Stimulated activated CD4-positive, alpha-beta T cell treated with anti-CD3 and anti-CD28 coated beads, TNF-alpha, amount 100 ng/mL, for 1 hour (primary cell): ENCODE results near the gene UBB.

ENCODE experiments used
- DNase-seq, 3 donors: peaks; one replicate each; pipeline ENCODE4 v3.0.0-alpha.2; 2020; ENCODE audit warnings: low read depth in 3 of 3, low spot score in 1 of 3

UBB gene

DNA sequence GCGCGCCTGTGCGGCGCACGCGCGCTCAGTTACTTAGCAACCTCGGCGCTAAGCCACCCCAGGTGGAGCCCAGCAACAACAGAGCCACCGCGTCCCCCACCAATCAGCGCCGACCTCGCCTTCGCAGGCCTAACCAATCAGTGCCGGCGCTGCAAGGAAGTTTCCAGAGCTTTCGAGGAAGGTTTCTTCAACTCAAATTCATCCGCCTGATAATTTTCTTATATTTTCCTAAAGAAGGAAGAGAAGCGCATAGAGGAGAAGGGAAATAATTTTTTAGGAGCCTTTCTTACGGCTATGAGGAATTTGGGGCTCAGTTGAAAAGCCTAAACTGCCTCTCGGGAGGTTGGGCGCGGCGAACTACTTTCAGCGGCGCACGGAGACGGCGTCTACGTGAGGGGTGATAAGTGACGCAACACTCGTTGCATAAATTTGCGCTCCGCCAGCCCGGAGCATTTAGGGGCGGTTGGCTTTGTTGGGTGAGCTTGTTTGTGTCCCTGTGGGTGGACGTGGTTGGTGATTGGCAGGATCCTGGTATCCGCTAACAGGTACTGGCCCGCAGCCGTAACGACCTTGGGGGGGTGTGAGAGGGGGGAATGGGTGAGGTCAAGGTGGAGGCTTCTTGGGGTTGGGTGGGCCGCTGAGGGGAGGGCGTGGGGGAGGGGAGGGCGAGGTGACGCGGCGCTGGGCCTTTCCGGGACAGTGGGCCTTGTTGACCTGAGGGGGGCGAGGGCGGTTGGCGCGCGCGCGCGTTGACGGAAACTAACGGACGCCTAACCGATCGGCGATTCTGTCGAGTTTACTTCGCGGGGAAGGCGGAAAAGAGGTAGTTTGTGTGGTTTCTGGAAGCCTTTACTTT lies at the start of gene UBB:
TSS of gene UBB (plus strand) at position 452 of the 856 bp plus-strand sequence. CDS start 817 bp downstream, outside the sequence.
- DNase-seq, result peak; percentile 81 to 91 (median 87)

DNA sequence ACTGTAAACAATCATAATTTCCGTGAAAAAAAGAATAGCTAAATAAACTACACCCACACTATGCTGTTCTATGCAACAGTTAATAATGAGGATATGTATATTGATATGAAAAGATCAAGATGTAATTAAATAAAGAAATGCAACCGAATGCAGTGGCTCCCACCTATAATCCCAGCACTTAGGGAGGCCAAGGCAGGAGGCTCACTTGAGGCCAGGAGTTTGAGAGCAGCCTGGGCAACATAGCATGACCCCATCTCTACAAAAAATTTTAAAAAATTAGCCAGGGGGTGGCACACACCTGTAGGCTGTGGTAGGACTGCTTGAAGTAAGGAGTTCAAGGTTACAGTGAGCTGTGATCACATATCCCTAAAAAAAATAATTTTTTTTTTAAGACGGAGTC lies 42.5 kb upstream of the UBB start:
- DNase-seq, result no peak

DNA sequence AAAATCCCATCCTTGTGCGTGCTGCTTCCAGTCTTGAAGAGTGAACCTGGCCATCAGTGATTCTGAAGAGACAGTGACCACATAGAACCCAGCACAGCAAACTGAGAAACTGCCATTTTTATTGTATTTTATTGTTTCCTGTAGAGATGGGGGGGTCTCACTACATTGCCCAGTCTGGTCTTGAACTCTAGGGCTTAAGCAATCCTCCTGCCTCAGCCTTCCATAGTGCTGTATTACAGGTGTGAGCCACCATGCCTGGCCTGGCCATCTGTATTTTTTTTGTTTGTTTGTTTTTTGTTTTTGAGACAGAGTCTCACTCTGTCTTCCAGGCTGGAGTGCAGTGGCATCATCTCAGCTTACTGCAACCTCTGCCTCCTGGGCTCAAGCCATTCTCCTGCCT lies 41.5 kb upstream of the UBB start:
- DNase-seq, result no peak

DNA sequence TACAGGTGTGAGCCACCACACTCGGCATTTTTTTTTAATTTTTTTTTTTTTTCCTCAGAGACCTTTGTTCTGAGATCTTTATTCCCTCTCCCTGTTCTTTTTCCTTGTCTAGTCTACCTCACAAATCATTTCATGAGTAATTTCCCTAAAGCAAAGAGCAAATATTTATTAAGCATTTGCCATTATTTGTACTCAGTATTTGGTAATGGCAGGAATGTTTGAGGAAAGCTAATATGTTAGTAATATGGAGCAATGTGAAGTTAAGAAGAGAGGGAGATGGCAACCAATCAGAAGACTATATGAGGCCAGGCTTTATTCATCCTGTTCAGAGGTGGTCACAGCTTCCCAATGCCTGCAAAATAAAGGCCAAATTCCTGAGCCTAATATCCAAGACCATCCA lies 40.9 kb upstream of the UBB start:
- DNase-seq, result no peak

DNA sequence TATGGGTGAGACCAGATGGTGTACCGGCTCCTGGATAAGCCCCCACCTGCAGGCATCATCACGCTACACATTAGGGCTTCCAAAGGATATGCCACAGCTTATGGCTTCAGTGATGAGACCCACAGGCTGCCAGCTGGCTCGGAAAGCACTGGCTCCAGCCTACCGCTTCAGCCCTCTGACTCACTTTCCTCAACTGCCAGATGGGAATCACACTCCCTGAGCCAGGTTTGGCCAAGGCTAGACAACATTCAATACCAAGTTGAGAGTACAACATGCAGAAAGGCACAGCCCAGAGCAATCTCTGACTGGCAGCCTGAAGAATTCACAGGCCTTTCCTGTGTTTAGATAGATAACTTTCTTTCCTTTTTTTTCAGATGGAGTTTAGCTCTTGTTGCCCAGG lies 37.9 kb upstream of the UBB start:
- no peak for DNase-seq

DNA sequence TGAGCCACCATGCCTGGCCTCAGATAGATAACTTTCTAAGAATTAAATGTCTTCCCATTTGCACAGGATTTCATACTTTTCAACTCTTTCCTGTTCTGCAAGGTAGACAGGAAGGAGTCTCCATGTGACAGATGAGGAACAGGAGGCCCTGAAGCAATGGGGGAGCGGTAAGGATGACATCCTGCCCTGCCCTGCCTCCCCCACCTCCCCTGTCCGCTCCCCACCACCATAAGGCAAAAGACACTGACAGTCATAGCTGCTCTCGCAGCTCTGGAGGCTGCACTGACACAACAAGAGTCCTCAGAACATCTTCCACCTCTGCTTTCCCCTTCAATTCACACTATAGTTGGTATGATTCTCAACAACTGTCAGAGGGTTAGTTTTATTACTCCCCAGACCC lies 37.3 kb upstream of the UBB start:
- DNase-seq, result no peak

DNA sequence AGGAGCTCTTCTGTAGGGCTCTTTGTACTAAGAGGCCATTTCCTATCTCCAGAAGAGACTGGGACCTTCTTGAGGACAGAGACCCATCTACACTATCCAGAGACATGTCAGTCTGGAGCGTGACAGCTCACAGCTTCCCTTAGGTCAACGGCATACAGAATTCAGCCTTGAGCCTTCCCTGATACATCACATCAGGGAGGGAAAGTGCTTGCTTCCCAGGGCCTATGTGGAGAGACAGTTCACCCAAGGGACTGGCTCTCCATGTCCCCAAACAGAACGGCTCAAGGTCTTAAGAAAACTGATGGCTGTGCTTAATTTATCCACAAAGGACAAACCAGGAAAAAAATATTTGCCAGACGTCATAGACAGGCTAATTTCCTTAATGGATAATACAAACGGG lies 35.3 kb upstream of the UBB start:
- no peak for DNase-seq

DNA sequence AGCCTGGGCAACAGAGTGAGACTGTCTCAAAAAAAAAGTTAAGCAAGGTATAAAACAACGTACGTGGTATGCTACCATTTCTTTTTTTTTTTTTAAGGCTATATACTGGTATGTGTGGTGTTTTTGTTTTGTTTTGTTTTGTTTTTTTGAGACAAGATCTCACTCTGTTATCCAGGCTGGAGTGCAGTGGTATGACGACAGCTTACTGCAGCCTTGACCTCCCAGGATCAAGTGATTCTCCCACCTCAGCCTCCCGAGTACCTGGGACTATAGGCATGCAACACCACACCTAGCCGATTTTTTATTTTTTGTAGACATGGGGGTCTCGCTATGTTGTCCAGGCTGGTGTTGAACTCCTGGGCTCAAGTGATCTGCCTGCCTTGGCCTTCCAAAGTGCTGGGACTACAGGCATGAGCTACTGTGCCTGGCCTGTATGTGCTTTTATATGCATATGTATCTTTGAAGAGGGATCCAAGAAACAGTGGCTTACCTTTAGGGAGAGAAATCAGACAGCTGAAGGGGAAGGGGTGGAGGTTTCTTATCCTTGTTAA lies 34.1 kb upstream of the UBB start:
- no peak for DNase-seq

DNA sequence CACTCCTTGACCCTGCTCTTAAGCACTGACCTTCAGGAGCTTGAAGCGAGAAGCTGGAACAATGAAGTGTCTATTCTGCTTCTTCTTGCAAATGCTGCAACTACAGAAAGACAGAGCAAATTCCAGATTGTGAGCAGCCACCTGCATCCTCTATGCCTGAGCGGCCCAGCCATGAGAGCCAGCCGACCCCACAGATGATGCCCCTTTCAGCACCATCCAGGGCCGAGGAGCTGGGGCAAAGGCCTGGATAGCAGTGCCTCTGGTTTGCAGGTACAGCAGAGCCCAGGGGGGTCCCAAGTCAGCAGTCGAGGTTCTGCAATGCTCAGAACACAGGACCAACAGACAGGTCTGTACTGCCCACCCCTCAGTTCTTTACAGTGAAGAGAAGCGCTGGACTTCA lies 32.3 kb upstream of the UBB start:
- no peak for DNase-seq

DNA sequence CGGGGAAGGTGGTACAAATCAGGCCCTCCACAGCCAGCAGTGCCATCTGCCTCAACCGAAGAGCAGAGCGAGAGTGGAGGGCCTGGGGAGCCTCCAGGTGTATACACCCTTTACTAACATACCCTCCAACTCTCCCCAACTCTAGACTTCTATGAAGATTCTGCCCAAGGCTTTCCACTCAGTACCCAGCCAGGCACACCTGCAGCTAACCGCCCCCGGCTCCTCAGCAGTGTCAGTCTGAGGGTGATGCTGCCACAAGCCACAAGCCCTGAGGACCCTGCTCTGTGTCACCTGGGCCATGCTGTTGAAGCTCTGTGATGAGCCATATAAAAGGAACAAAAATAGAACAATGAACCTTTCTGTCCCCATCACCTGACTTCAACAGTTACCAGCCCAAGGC lies 31.5 kb upstream of the UBB start:
- no peak for DNase-seq

DNA sequence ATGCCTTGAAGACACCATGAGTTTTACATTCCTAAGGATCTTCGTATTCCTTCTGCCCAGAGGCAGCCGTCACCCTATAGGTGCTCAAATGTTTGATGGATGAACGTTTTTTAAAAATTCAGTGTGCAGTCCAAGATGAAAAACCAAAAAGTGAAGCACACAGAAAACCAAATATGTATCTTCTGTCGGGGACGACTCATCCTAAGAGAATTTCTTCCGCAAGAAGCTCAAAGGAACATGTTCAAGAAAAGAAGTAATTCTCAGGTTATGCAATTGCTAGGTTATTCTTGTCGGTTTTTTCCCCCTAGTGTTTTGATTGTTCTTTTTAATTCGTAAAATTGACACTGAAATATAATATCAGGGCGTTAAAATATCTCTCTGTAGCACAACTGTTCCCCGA lies 29.1 kb upstream of the UBB start:
- no peak for DNase-seq

DNA sequence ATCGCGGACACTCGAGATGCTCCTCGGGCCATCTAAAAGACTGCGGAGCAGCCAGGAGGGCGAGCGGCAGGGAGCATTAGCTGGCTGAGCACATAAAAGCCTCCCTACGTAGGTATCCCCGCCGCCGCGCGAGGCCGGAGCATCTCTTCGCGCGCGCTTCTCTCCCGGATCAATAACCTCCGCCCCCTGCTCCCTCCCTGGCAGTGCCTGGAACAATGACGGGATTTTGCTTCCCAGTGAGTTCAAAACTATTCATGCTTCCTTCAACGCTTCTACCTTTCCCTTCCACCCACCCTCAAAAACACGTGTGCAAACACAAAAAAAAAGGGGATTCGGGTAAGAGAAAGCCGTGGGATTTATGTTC lies 28.6 kb upstream of the UBB start:
- DNase-seq, result peak in 1 of 3 donors; percentile 22

DNA sequence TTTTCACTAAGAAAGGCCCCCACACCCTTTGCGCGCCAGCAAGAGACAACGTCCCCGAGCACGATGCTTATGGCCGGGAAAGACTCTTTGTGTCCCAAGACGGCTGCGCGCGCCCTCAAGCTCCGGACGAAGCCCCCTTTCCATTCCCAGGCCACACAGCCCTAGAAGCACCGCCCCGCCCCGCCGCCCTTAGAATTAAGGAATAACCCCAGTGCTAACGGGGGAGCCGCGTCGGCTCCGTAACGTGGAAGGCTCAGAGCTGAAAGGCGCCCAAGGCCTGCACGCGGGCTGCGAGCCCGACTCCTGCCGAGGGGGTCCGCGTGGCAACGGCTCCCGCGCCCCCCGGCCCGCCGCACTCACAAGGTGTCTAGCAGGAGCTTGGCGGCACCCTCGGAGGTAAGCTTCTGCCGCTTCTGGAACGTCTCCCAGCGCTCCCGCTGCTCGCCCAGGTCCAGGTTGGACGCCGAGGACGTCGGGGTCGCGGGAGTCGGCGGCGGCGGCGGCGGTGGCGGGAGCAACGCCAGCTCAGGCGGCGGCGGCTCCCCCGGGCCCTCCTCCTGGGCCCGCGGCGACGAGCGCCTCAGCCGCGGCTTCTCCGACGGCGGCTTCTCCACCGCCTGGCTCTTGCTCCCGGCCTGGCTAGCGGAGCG lies 28.1 kb upstream of the UBB start:
- peak in 2 of 3 donors; percentile 2 to 33 for DNase-seq

DNA sequence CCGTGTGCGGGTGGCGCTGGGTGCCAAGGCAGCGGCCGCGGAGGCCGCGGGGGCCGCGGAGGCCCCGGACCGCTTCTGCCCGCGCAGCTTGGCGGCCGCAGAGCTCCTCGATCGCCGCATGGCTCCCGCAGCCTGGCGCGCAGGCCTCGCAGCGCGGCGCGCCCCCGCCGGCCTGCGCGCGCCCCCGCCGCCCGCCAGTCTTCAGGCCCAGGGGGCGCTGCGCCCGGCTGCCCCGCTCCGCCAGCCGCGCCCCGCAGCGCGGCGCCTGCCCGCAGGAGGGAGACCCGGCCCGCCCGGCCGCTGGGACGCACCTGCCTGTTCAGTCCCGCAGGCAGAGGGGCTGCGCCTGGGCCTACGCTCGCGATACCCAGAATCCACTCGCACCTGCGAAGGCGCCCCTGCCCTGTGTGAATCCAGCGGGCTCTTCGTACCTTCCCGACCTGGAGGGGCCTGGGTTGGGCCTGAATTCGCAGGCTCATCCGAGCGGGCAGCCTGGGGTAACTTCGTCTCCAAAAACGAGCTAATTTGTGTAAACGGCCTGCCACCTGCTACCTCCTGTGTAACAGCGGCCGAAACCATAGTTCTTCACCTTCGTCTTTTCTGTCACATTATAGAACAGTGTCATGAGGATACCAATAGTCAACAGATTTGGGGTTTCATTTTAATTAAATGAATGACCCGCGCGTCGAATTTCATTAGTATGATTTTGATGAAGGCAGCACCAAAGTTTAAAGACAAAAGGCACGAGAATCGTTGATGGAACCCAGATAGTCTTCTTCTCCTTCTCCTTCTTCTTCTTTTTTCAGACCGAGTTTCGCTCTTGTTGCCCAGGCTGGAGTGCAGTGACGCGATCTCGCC lies 27.3 kb upstream of the UBB start, which contains the start of gene CENPV:
TSS of gene CENPV (minus strand) at position 153 of the 858 bp plus-strand sequence. CDS start at position 120, 33 bp downstream.
- DNase-seq, result peak; percentile 5 to 55 (median 28)

DNA sequence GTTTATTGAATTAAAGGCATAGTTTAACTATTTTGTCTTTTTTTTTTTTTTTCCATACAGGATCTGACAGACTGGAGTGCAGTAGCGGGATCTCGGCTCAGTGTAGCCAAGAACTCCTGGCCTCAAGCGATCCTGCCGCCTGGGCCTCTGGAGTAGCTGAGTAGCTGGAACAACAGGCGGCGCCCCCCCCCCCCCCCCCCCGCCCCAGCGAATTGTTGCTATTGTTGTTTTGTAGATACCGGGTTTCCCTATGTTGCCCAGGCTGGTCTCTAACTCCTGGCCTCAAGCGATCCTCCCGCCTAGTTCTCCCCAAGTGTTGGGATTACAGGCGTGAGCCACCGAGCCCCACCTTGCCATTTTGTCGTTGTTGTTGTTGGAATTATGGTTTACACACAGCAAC lies 26.3 kb upstream of the UBB start:
- DNase-seq, result no peak

DNA sequence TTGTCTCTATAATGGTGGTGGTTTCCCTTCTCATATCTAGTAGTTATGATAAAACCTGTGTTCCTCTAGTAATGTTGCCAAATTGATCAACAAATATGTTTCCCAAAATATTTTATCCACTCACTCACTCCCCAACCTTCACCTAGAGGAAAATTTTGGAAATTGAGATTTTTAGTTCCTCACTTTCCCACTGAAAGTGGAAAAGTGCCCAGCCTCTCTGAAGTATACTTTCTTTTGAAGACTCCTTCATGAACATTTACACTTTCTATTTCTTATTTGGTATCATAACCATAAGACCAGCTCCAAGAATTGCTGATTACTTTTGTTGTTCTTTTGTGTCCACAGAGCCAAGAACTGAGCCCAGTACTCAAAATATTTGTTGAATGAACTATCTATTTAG lies 22.5 kb upstream of the UBB start:
- DNase-seq, result no peak

DNA sequence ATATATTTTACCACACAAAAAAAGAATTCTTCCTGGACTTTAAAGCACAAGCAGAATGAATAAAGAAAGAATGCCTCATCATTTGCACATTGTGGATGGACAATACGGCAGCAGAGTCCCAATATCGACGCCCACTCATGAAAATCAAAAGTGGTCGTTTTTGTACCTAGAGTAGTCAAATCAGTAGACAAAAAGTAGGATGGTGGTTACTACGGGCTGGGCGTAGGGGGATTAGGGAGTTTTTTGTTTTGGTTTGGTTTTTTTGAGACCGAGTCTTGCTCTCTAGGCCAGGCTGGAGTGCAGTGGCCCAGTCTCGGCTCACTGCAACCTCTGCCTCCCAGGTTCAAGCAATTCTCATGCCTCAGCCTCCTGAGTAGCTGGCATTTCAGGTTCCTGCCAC lies 19.0 kb upstream of the UBB start:
- no peak for DNase-seq

DNA sequence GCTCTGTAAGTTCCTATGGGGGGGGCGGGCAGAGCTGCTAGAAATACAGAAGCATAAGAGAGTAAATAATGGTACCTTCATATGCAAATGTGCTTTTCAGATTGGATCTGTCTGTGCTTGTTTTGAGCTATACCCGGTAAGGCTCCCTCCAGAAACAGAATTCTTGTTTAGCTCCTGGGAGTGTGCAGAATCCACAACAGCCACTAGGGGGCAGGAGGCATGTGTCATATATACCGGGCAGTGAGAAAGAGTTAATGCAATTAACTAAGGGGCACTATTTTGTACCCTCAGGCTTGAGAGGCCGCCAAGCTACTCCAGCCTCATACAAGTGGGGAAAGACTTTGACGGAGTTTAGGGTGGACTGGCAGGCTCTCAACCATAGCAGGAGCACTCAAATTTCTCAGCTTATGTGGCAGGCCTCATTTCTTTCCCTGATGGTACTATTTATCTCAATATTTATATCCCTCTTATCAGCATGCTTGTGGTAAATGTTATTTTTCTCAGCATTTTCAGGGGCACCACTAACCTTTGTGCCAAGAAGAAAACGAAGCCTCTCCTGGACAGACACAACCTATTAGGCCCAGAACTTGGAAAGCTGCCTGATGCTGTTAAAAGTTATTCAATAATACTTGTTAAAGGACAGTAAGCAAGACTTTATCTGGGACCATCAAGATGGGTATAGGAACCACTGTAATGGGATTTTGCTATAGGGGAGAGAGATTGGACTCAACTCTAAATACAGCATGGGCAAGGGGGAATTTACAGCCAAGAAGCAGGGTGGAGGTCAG lies 16.9 kb upstream of the UBB start:
- peak; percentile 34 to 62 (median 49) for DNase-seq

DNA sequence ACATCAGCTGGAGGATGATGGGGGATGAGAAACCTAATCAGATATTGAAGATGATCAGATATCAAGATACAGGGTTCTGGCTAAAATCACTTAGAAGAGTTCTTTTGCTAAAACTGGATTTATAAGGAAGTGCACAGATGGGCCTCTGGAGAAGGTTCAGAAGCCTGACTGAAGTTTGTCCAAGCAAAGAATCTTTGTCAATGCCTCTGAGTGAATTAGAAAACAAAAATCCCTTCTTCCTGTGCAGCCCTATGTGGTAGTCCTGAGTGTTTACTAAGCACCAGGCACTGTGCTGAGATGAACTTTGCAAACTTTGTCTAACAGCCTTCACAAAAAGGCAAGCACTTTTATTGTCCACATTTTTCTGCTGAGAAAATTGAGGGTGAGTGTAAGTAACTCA lies 16.3 kb upstream of the UBB start:
- DNase-seq, result no peak

DNA sequence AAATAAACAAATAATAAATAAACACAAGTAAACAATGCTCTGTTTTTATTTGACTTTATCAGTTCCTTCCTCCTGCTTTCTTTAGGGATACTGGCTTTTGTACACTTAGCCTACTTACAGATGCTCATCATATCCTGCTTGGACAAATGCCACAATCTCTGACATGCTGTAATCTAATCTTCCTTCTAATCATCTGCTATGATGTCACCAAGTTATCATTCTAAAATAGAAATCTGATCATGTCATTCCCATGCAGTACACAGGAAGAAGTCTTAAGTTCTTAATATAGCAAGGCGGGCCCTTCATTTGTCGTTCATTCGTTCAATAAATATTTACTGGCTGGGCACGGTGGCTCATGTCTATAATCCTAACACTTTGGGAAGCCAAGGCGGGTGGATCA lies 9.1 kb upstream of the UBB start:
- DNase-seq, result no peak
